ENCODE measurements around the gene NPDC1.

DNA sequence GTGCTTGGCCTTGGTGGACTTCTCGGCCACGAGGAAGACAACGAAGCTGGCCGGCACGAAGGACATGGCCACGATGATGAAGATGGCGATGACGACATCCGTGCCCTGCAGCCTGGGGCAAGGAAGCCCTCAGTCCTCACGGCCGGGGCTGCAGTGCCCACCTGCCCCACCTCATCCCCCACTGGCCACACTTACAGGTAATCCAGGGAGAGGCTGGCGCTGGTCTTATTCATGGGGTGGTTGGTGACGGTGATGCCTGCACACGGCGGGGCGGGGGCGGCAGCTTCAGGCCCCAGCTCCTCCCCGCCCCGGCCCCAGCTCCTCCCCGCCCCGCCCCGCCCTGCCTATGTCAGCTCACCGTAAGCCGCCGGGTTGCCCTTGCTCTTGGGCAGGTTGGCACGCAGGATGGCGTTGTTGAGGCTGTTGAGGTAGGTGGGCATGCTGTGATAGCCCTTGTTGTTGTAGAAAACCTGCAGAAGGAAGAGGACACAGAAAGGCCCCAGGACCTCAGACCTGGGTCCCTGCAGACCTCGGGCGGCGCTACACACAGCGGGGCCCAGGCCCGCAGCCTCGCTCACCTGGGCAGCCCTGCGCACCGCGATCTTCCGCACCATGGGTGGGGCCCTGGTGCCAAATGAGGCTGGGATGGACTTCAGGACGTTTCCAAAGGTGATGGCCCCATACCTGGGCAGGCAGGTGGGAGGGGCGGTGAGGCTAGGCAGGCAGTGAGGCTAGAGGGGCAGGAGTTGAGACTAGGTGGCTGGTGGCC, 33.9 kb downstream of the NPDC1 start:
- no peak for TF ChIP-seq POLR2A (IDR thresholded peaks at IDR 0.05; ENCODE audit: low read length)
- no peak for TF ChIP-seq GATA1 (IDR thresholded peaks at IDR 0.05; ENCODE audit: low read depth, low read length)
